Activated naive CD4-positive, alpha-beta T cell treated with anti-CD3 and anti-CD28 coated beads for 36 hours (primary cell): Measurements from ENCODE around the gene SLC7A8. TPM values are rescaled to one million over a fixed set of nuclear protein-coding genes. Genes with fewer than 3 reads are reported as not detected.

Experiments
- CTCF ChIA-PET: fragments of 350-600 bp; sonication (Branson Sonifier 250); formaldehyde crosslinking; loops from one replicate; lab custom pipeline; 2021; ENCODE audit warnings: antibody characterized with exemption; lab: Charles Lee
- DNase-seq: peaks from one replicate; pipeline ENCODE4 v3.0.0-alpha.2; 2020
- H3K27ac Mint-ChIP-seq: one replicate; pipeline ENCODE4 v1.8.0; 2021; ENCODE audit warnings: mild to moderate bottlenecking, mixed read lengths
- H3K27me3 Mint-ChIP-seq: one replicate; pipeline ENCODE4 v1.8.0; 2021; ENCODE audit warnings: low read depth, mixed read lengths
- H3K36me3 Mint-ChIP-seq: one replicate; pipeline ENCODE4 v1.8.0; 2021; ENCODE audit warnings: low read depth, mixed read lengths
- H3K4me1 Mint-ChIP-seq: one replicate; pipeline ENCODE4 v1.8.0; 2021; ENCODE audit warnings: low read depth, mixed read lengths
- H3K4me3 Mint-ChIP-seq: one replicate; pipeline ENCODE4 v1.8.0; 2021; ENCODE audit warnings: mild to moderate bottlenecking, moderate library complexity, mixed read lengths
- H3K9me3 Mint-ChIP-seq: one replicate; pipeline ENCODE4 v1.8.0; 2021; ENCODE audit warnings: mixed read lengths
- intact Hi-C: fragments of 100-400 bp; cut with micrococcal nuclease; formaldehyde crosslinking; loops from one replicate; pipeline ENCODE4 v1.15.1; 2023
- total RNA-seq, 2 experiments: library from RNA; stranded (reverse); gene quantifications; one replicate each; pipeline ENCODE4 v1.2.3, GENCODE V29; 2021

Gene SLC7A8
- total RNA-seq, 2 experiments from 2014 or later = 0.79 to 1.1 TPM

DNA sequence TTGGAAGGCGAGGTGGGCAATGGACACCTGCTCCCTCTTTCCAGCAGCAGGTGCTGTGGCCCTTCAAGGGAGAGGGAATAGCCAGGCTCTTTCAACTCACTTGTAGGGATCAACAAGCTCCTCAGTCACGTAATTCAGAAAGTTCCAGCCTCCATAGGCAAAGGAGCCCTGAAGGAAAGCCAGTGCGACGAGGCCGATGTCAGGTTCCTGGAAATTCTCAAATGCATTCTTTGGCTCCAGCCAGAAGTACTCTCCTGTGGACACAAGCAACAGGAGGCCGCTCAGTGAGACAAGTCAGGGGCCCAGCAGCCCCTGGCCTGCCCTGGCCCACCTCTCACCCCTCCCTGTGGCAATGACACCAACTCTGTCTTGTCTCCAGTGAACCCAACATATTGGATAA lies 43.1 kb downstream of the SLC7A8 start:
- no peaks in the 10 kb centered on the region for H3K27me3 Mint-ChIP-seq
- intact Hi-C loops = no loop called here
- H3K27ac Mint-ChIP-seq = no peak overlapping the region
- H3K9me3 Mint-ChIP-seq = no peaks in the 10 kb centered on the region
- H3K36me3 Mint-ChIP-seq = no peaks in the 10 kb centered on the region
- no peak for DNase-seq
- no peak overlapping the region for H3K4me3 Mint-ChIP-seq
- CTCF ChIA-PET = no interaction called here
- no peaks in the 10 kb centered on the region for H3K4me1 Mint-ChIP-seq

DNA sequence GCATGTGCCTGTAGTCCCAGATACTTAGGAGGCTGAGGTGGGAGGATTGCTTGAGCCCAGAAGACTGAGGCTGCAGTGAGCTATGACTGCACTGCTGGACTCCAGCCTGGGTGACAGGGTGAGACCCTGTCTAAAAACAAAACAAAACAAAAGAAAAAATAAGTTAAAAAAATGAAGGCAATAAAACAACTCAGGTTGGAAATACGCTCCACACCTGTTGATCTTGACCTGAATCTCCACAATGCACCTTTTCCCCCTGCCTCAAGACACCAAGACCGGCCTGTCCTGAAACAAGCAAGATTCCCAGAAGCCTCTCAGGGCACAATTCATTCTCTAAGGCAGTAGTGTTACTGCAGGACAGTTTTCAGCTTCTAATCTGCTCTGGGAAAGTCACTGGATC lies 43.6 kb downstream of the SLC7A8 start:
- Mint-ChIP-seq H3K27ac (no peak overlapping the region), H3K27me3 (no peaks in the 10 kb centered on the region), H3K4me1 (no peaks in the 10 kb centered on the region), H3K9me3 (no peaks in the 10 kb centered on the region), H3K4me3 (no peak overlapping the region), H3K36me3 (no peaks in the 10 kb centered on the region)
- CTCF ChIA-PET = no interaction called here
- no peak for DNase-seq
- intact Hi-C loops = no loop called here

DNA sequence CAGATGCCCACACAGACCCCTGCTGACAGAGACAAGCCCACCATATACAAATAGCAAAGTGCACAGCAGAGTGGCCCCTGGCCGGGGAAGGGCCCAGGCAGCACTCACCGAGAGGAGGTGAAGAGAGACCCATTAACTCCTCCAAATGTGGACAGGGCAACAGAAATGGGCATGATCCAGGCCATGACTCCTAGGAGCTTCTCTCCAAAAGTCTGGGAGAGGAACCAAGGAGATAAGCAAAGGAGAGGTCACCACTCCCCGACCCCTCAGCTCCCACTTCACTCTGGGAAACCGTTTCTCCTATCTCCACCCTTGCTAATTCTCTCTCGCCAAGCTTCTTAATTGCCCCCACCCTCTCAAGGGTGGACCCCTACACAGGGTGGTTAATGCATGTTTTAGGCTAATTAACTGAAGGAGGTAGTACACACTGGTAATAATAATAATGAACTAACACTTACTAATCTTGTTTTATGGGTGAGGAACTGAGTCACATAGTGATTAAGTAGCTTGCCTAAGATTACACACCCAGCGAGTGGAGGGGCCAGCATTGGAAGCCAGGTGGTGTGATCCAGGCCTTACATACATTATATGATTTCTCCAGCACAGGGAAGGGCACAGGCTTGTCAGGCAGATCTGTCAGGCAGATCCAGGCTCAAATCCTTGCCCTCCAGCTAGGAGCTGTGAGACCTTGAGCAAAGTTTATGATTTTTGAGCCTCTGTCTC lies 45.5 kb downstream of the SLC7A8 start:
- DNase-seq = no peak
- CTCF ChIA-PET = interaction anchor here (0.6 to 0.9 kb wide), 3 partner anchors 17 to 62 kb away, joined by 3 to 6 read pairs (median 3); no protein-coding TSS in a partner anchor
- Mint-ChIP-seq H3K4me1 (no peaks in the 10 kb centered on the region), H3K27me3 (no peaks in the 10 kb centered on the region), H3K27ac (no peak overlapping the region), H3K9me3 (no peaks in the 10 kb centered on the region), H3K4me3 (no peak overlapping the region), H3K36me3 (no peaks in the 10 kb centered on the region)
- intact Hi-C loops = no loop called here

DNA sequence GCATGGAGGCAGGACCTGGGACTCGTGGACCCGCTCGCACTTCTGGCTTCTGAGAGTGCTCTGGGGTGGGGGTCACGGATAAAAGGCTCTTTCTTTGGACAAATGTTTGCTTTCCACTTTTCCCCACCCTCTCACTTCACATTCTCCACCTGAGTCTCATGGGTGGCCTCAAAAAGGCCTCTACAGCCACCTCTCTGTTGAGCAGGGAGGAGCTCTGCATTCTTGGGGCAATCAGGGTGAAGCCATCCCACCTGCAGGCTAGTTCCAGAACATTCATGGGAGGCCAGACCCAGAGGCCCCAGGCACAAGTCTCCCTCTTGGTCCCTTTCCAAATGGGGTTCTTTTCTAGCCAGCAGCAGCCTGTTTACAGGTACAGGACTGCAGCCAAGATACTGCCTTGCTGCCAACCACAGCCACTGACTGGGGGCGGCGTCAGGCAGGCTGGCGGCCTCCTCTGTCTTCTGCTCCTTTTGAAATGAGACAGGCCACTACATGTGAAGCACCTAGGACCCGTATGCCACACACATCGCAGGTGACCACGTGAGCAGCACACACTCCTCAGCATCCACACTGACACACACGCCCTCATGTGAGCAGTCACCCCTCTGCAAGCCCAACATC lies 46.2 kb downstream of the SLC7A8 start:
- no peaks in the 10 kb centered on the region for H3K36me3 Mint-ChIP-seq
- H3K27me3 Mint-ChIP-seq = no peaks in the 10 kb centered on the region
- H3K27ac Mint-ChIP-seq = no peak overlapping the region
- H3K4me3 Mint-ChIP-seq = no peak overlapping the region
- no peaks in the 10 kb centered on the region for H3K9me3 Mint-ChIP-seq
- intact Hi-C loops = no loop called here
- CTCF ChIA-PET = interaction anchor here (0.6 to 0.9 kb wide), 2 partner anchors 16 to 62 kb away, joined by 3 to 6 read pairs; no protein-coding TSS in a partner anchor
- no peaks in the 10 kb centered on the region for H3K4me1 Mint-ChIP-seq
- no peak for DNase-seq

DNA sequence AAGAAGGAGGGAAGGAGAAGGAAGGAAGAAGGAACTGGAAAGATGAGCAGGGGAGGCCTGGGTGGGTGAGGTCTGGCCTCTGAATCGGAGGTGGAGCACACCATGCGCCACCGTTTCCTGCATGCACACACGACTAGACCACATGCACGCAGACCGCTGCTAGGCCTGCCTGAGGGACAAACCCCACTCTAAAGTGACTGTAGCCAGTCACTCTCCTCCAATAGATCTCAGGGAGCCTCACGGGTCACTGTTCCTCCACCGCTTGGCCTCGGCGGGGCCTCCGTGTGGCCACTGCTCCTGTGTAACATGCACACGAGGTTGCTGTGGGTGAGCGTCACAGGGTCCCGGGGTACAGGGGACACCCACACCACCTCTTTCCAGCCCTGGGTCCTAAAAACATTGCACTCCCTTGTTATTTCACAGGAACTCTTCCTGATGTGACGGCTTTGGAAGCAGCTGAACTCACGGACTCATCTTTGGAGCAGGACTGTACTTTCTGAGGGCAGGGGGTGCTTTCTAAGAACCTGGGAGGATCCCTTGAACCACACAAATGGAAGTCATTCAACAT lies 46.8 kb downstream of the SLC7A8 start:
- H3K27ac Mint-ChIP-seq = no peak overlapping the region
- H3K4me1 Mint-ChIP-seq = no peaks in the 10 kb centered on the region
- H3K27me3 Mint-ChIP-seq = no peaks in the 10 kb centered on the region
- H3K36me3 Mint-ChIP-seq = no peaks in the 10 kb centered on the region
- CTCF ChIA-PET = interaction anchor here (0.6 to 1.3 kb wide), 2 partner anchors 15 to 1679 kb away, joined by 3 to 4 read pairs; no protein-coding TSS in a partner anchor
- no peaks in the 10 kb centered on the region for H3K9me3 Mint-ChIP-seq
- intact Hi-C loops = no loop called here
- no peak for DNase-seq
- H3K4me3 Mint-ChIP-seq = no peak overlapping the region

DNA sequence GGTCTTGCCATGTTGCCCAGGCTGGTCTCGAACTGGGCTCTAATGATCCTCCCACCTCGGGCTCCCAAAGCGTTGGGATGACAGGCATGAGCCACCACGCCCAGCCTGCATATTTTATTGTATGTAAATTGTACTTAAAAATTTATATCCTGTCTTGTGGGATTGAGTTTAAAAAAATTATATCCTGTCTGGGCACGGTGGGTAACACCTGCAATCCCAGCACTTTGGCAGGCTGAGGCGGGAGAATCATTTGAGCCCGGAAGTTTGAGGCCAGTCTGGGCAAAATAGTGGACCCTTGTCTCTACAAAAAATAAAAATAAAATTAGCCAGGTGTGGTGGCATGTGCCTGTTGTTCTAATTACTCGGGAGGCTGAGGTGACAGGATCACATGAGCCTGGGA lies 50.5 kb downstream of the SLC7A8 start:
- H3K36me3 Mint-ChIP-seq = no peaks in the 10 kb centered on the region
- intact Hi-C loops = no loop called here
- no peak overlapping the region for H3K27ac Mint-ChIP-seq
- H3K4me1 Mint-ChIP-seq = peaks cover 1% of the 10 kb centered on the region
- no peak overlapping the region for H3K4me3 Mint-ChIP-seq
- H3K9me3 Mint-ChIP-seq = no peaks in the 10 kb centered on the region
- H3K27me3 Mint-ChIP-seq = no peaks in the 10 kb centered on the region
- DNase-seq = no peak
- CTCF ChIA-PET = interaction anchor here (4.5 kb wide), 1 partner anchor 11 kb away, joined by 24 read pairs; no protein-coding TSS in a partner anchor

DNA sequence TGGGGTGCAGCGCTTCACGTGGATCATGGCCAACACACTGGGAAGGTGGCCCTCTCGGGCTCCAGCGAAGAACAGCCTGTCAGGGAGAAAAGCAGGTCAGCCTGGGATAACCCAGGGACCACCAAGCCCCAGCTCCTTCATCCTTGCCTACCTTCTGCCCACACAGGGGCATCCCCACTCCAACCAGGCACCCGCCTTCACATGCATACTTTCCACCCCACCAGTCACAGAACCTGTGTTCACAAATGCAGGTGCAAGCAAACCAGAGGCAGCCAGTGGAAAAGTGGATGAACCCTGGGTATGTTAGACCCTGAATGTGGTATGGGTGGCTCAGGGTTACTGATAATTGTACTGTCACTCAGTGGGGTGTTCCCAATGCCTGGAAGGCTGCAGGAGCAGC lies 52.0 kb downstream of the SLC7A8 start:
- H3K27me3 Mint-ChIP-seq = no peaks in the 10 kb centered on the region
- H3K36me3 Mint-ChIP-seq = no peaks in the 10 kb centered on the region
- no peaks in the 10 kb centered on the region for H3K9me3 Mint-ChIP-seq
- DNase-seq = no peak
- CTCF ChIA-PET = interaction anchor here (4.5 kb wide), 1 partner anchor 10 kb away, joined by 24 read pairs; no protein-coding TSS in a partner anchor
- H3K27ac Mint-ChIP-seq = no peak overlapping the region
- H3K4me1 Mint-ChIP-seq = peaks cover 1% of the 10 kb centered on the region
- H3K4me3 Mint-ChIP-seq = no peak overlapping the region
- intact Hi-C loops = no loop called here

DNA sequence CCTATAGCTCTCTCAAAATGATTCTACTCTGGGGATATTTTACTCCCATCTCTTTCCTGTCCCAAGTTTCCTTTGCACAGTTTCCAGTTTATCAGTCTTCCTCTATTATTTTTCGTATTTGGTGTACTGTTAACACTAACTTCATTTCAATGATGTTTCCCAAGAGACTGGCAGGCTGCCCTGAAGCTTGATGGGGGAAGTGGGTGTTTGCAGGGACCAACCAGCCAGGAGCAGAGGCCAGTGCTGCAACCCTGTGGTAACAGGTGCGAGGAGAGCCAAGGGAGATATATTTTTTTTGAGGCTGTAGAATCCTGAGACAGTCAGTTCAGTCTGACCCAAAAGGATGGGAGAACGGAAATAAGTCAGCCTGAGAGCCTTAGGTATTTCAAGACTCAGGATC lies 52.6 kb downstream of the SLC7A8 start:
- intact Hi-C loops = no loop called here
- no peak overlapping the region for H3K4me3 Mint-ChIP-seq
- H3K9me3 Mint-ChIP-seq = no peaks in the 10 kb centered on the region
- no peak overlapping the region for H3K27ac Mint-ChIP-seq
- no peak for DNase-seq
- H3K4me1 Mint-ChIP-seq = peaks cover 1% of the 10 kb centered on the region
- no peaks in the 10 kb centered on the region for H3K36me3 Mint-ChIP-seq
- CTCF ChIA-PET = interaction anchor here (0.6 to 4.5 kb wide), 5 partner anchors 9 to 191 kb away, joined by 3 to 24 read pairs (median 4); no protein-coding TSS in a partner anchor
- H3K27me3 Mint-ChIP-seq = no peaks in the 10 kb centered on the region

DNA sequence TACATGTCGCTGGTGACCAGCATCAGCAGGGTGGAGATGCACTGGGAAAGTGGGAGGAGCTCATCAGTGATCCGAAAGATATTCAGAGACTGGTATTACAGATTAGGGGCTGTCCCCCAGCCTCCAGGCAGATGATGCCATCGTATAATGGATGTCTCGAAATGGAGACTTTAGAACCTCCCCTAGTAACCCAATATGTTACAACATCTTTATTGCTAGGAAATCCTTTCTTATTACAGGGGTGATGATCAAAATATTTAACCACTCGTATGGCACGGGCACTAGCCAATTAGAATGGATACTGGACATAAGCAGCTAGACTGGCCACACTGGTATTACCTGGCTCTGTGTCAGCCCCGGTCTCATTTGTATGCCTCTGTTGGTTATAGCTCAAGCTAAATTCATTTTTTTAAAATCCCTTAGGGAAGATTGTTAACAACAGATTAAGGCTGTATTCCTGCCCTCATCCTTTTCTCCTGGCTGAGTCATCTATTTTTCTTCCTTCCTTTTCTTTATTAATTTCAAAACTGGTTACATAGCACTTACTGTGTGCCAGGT lies 53.6 kb downstream of the SLC7A8 start:
- intact Hi-C loops = loop anchor here (10.0 kb wide), 1 partner anchor 335 kb away; the partner anchor contains the start of gene NGDN
- DNase-seq = no peak
- H3K27ac Mint-ChIP-seq = no peak overlapping the region

DNA sequence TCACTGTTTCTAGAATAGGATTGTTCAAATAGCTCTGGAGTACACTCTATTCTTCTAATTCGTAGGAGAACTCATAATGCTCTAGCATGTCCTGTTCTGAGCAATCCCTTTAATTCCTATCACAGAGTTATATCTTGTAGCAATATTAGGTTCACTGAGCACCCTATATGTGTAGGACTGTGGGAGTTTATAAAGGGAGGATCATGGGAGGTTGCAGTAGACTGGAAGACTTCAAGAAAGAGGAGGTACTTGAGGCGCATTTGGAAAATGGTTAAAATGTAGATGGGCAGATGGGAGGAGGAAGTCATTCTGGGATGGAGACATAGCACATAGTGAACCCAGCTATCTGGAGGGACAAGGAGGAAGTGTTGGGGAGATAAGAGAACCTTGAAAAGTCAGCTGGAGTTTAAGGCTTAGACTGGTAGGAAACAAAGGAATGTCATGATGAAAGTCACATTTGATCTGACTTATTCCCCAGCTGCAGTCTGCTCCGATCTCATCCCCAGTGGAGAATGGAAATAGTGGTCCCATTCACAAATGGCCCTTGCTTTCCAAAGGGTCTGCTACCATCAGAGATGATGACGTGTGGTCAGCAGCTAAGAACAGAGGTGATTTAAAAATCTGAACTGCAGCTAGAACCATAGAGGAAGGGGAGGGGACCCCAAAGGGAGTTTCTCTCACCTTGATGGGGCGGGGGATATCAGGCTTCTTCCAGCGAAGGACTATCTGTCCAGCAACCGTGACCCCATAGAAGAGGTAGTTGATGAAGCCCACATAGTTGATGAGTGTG lies 54.3 kb downstream of the SLC7A8 start:
- no peak overlapping the region for H3K4me3 Mint-ChIP-seq
- no peak for DNase-seq
- no peak overlapping the region for H3K27ac Mint-ChIP-seq
- H3K9me3 Mint-ChIP-seq = no peaks in the 10 kb centered on the region
- no peaks in the 10 kb centered on the region for H3K27me3 Mint-ChIP-seq
- H3K36me3 Mint-ChIP-seq = no peaks in the 10 kb centered on the region
- CTCF ChIA-PET = interaction anchor here (0.9 to 4.5 kb wide), 5 partner anchors 8 to 108 kb away, joined by 3 to 24 read pairs (median 5); no protein-coding TSS in a partner anchor
- H3K4me1 Mint-ChIP-seq = peaks cover 1% of the 10 kb centered on the region
- intact Hi-C loops = loop anchor here (10.0 kb wide), 1 partner anchor 336 kb away; the partner anchor contains the start of gene NGDN

More for the DNA sequence above, 53.6 kb downstream of the SLC7A8 start:
- Mint-ChIP-seq H3K4me3 (no peak overlapping the region), H3K36me3 (no peaks in the 10 kb centered on the region), H3K4me1 (peaks cover 1% of the 10 kb centered on the region), H3K9me3 (no peaks in the 10 kb centered on the region), H3K27me3 (no peaks in the 10 kb centered on the region)
- CTCF ChIA-PET = interaction anchor here (0.9 to 4.5 kb wide), 6 partner anchors 8 to 107 kb away, joined by 3 to 24 read pairs (median 4); no protein-coding TSS in a partner anchor

DNA sequence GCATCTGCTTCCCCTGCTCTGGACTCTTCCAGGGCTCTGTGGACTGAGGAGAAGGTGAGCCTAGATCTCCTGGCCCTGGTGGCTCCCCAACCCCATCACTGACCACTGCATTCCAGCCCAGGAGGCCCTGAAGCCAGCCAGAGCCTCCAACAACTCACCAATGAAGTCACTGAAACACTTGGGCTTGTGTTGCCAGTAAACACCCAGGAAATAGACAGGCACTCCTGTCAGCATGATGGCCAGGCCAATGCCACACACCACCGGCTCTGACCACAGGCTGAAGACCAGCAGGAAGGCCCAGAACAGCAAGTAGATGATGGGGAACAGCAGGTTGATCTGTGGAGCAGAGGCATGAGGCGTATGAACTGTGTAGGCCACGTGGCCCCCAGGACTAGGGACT lies 55.6 kb downstream of the SLC7A8 start:
- H3K27ac Mint-ChIP-seq = no peak overlapping the region
- CTCF ChIA-PET = interaction anchor here (1.5 kb wide), 1 partner anchor 59 kb away, joined by 4 read pairs; no protein-coding TSS in a partner anchor
- intact Hi-C loops = loop anchor here (10.0 kb wide), 1 partner anchor 337 kb away; the partner anchor contains the start of gene NGDN

More for the DNA sequence above, 55.6 kb downstream of the SLC7A8 start:
- no peaks in the 10 kb centered on the region for H3K36me3 Mint-ChIP-seq
- H3K4me1 Mint-ChIP-seq = peaks cover 1% of the 10 kb centered on the region
- no peak for DNase-seq
- no peaks in the 10 kb centered on the region for H3K9me3 Mint-ChIP-seq
- no peaks in the 10 kb centered on the region for H3K27me3 Mint-ChIP-seq
- no peak overlapping the region for H3K4me3 Mint-ChIP-seq
